GM12878 (cell line): ENCODE measurements around the gene PPP4C. TPM values are rescaled to one million over a fixed set of nuclear protein-coding genes. Genes with fewer than 3 reads are reported as not detected.

Experiments
- CBFB ChIP-seq: IDR thresholded peaks from 2 replicates; pipeline ENCODE4 v1.6.1; 2016; ENCODE audit warnings: antibody characterized with exemption, low read depth
- FOS ChIP-seq: IDR thresholded peaks from 3 replicates; pipeline ENCODE4 v1.6.1; 2011; ENCODE audit warnings: borderline replicate concordance; ENCODE audit not compliant: insufficient read length; ENCODE audit errors: extremely low read depth
- MTA3 ChIP-seq: IDR thresholded peaks from 2 replicates; pipeline ENCODE4 v1.6.1; 2012; ENCODE audit warnings: low read length, inconsistent platforms, borderline replicate concordance
- NFYA ChIP-seq: IDR thresholded peaks from 2 replicates; pipeline ENCODE4 v1.6.1; 2011; ENCODE audit warnings: low read depth, mild to moderate bottlenecking, low read length, improper control_type of control experiment, borderline replicate concordance
- RELA ChIP-seq: fragments of 450-650 bp; IDR thresholded peaks from 2 replicates; pipeline ENCODE4 v1.8.0; 2014; ENCODE audit warnings: borderline replicate concordance; ENCODE audit not compliant: partially characterized antibody
- ZNF622 ChIP-seq: fragments of 450-650 bp; IDR thresholded peaks from 2 replicates; pipeline ENCODE4 v1.6.1; 2017; ENCODE audit warnings: mild to moderate bottlenecking, inconsistent platforms
- polyA plus RNA-seq, 11 experiments: library from polyadenylated mRNA; depleted of rRNA in 4 of 11; unstranded in 6 of 11; stranded (reverse) in 5 of 11; fragments of >200 nt; fragmentation: Nextera tagmentation in 4 of 11; fragmentation: Illumina TruSeq in 1 of 11; extraction: Ambion mirVana in 4 of 11; extraction: Trizol in 1 of 11; gene quantifications; 1 replicate in 1 of 11; 2 replicates in 10 of 11; pipeline versions ENCODE4 v1.2.1 to v1.2.3, GENCODE V29; 2011 to 2016; ENCODE audit warnings: inconsistent platforms in 2 of 11, missing spikeins in 2 of 11, low read depth in 1 of 11
- total RNA-seq, 4 experiments: library from RNA; depleted of rRNA in 3 of 4; stranded (reverse); fragments of >200 nt in 3 of 4; fragmentation: Illumina TruSeq in 1 of 4; extraction: Trizol in 1 of 4; gene quantifications; 2 replicates each; pipeline versions ENCODE4 v1.2.1 to v1.2.3, GENCODE V29; 2013 to 2021
- TF ChIP-seq, protein P1 (sequence below): fragments of 450-650 bp; IDR thresholded peaks from 2 replicates; pipeline ENCODE4 v1.6.1; 2017; ENCODE audit warnings: antibody characterized with exemption, mild to moderate bottlenecking, moderate library complexity
- TF ChIP-seq, protein P2 (sequence below): fragments of 450-650 bp; formaldehyde crosslinking; IDR thresholded peaks from 2 replicates; pipeline ENCODE4 v1.5.0; 2022; ENCODE audit warnings: mild to moderate bottlenecking, missing genetic modification characterization
- TF ChIP-seq, protein P3 (sequence below): IDR thresholded peaks from 2 replicates; pipeline ENCODE4 v1.6.1; 2011; ENCODE audit warnings: low read depth, low read length, improper control_type of control experiment, borderline replicate concordance

The PPP4C gene
- total and polyA plus RNA-seq, 10 of the 15 experiments (the other 5 are each of a cell fraction or from before 2014, with no cell fraction given) = 2.7 to 240 (median 124) TPM

DNA sequence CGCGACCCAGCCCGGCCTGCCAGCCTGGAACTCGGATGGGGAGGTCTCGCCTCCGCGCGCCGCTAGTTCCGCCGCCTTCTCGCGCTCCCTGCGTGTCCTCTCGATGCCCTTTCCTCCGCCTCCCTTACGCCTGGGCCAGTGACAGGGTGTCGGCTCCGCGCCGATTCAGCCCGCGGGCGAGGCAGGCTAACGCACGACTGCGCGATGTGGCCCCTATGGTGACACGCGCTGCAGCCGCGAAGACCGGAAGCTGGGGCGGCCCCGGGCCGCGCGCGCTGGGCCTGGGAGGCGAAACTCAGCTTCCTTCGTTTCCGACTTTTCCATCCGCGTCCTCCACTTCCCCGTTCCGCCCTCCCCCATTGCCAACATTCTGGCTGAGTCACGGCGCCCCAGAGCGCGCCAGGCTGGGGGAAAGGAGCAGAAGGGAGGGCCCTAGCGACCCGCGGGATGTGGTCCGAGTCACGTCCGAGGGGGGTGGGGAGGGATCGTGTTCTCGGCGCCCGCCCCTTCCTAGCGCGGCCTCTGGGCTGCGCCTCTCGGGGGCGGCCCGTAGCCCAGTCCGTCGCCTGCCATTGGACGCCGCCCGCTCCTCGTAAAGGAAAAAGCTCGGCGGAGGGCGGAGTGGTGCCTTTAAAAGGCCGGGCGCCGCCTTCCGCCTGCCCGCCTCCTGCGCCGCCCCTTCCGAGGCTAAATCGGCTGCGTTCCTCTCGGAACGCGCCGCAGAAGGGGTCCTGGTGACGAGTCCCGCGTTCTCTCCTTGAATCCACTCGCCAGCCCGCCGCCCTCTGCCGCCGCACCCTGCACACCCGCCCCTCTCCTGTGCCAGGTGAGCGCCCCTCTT is 10.5 kb upstream of the PPP4C start, which contains the start of gene ALDOA (continued):
- TF ChIP-seq NFYA = no peak
- TF ChIP-seq, protein P1, sequence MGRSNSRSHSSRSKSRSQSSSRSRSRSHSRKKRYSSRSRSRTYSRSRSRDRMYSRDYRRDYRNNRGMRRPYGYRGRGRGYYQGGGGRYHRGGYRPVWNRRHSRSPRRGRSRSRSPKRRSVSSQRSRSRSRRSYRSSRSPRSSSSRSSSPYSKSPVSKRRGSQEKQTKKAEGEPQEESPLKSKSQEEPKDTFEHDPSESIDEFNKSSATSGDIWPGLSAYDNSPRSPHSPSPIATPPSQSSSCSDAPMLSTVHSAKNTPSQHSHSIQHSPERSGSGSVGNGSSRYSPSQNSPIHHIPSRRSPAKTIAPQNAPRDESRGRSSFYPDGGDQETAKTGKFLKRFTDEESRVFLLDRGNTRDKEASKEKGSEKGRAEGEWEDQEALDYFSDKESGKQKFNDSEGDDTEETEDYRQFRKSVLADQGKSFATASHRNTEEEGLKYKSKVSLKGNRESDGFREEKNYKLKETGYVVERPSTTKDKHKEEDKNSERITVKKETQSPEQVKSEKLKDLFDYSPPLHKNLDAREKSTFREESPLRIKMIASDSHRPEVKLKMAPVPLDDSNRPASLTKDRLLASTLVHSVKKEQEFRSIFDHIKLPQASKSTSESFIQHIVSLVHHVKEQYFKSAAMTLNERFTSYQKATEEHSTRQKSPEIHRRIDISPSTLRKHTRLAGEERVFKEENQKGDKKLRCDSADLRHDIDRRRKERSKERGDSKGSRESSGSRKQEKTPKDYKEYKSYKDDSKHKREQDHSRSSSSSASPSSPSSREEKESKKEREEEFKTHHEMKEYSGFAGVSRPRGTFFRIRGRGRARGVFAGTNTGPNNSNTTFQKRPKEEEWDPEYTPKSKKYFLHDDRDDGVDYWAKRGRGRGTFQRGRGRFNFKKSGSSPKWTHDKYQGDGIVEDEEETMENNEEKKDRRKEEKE = no peak
- peak; percentile 14 for TF ChIP-seq CBFB
- TF ChIP-seq, protein P2, sequence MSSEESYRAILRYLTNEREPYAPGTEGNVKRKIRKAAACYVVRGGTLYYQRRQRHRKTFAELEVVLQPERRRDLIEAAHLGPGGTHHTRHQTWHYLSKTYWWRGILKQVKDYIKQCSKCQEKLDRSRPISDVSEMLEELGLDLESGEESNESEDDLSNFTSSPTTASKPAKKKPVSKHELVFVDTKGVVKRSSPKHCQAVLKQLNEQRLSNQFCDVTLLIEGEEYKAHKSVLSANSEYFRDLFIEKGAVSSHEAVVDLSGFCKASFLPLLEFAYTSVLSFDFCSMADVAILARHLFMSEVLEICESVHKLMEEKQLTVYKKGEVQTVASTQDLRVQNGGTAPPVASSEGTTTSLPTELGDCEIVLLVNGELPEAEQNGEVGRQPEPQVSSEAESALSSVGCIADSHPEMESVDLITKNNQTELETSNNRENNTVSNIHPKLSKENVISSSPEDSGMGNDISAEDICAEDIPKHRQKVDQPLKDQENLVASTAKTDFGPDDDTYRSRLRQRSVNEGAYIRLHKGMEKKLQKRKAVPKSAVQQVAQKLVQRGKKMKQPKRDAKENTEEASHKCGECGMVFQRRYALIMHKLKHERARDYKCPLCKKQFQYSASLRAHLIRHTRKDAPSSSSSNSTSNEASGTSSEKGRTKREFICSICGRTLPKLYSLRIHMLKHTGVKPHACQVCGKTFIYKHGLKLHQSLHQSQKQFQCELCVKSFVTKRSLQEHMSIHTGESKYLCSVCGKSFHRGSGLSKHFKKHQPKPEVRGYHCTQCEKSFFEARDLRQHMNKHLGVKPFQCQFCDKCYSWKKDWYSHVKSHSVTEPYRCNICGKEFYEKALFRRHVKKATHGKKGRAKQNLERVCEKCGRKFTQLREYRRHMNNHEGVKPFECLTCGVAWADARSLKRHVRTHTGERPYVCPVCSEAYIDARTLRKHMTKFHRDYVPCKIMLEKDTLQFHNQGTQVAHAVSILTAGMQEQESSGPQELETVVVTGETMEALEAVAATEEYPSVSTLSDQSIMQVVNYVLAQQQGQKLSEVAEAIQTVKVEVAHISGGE (CRISPR knock-in tag) = 0 out of 2 replicates have a peak, but pooled peaks have one; percentile 21
- no peak for TF ChIP-seq MTA3
- TF ChIP-seq ZNF622 = no peak
- no peak for TF ChIP-seq FOS
- TF ChIP-seq RELA = peak; percentile 47
- TF ChIP-seq, protein P3, sequence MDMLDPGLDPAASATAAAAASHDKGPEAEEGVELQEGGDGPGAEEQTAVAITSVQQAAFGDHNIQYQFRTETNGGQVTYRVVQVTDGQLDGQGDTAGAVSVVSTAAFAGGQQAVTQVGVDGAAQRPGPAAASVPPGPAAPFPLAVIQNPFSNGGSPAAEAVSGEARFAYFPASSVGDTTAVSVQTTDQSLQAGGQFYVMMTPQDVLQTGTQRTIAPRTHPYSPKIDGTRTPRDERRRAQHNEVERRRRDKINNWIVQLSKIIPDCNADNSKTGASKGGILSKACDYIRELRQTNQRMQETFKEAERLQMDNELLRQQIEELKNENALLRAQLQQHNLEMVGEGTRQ = no peak
